ENCODE data around the gene BPIFA3. TPM values are rescaled to one million over a fixed set of nuclear protein-coding genes. Genes with fewer than 3 reads are reported as not detected.

BPIFA3 gene
- total and polyA plus RNA-seq, 8 donors = not detected

DNA sequence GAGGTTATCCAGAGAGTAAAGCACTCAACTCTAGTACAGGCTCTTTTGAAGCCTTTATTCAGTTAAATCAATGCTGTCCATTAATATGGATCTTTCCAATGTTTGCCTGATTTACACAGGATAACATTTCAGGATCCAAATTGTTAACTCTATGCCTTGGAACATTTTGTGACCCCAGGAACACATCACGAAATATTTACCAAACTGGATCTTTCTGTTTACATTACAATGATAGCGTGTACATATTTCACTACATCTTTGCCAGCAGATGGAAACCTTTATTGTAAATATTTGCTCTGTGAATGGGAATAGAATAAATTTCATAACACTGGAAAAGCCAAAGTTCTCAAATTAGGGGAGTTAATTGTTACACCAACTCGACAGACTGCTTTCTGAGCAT lies 25.7 kb upstream of the BPIFA3 start:
- TF ChIP-seq POLR2A (IDR thresholded peaks at IDR 0.05) (no peak), POLR2AphosphoS5 (IDR thresholded peaks at IDR 0.05) (peak in 2 of 3 donors; percentile 36 to 45)
- WGBS, 5 donors = 6 to 27% (median 14%) methylated on average over 3 of the region's 3 CpGs
- Histone ChIP-seq H3K4me3 (no peak overlapping the region), H3K9me3 (no peaks in the 10 kb centered on the region), H3K27ac (peak overlapping the region in 1 of 5 donors; percentile 63), H3K4me1 (peaks cover 5 to 24% (median 20%) of the 10 kb centered on the region in 4 donors), H3K36me3 (no peaks in the 10 kb centered on the region), H3K27me3 (no peaks in the 10 kb centered on the region)
- peak in 1 of 2 donors; percentile 28 for DNase-seq
- intact Hi-C loops (cut with DNase I; ENCODE audit: low total_unique reads) = no loop called here

DNA sequence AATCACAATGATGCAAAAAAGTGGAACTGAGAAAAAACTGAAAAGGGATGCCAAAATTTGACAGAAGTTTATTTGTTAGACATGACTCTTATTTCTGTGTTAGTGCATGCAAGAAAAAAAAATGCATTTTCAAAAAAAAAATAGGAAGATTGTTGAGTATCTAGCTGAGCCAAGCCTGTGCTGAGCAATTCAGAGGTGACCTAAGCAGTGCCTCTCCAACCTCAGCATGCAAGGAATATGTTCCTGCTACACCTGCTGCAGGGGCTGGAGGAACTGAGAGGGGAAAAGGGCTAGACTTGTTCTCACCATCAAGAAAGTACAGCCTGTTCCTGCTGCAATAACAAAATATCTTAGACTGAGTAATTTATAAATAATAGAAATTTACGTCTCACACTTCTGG lies 25.2 kb upstream of the BPIFA3 start:
- no peak overlapping the region for H3K4me3 ChIP-seq
- H3K4me1 ChIP-seq = peaks cover 5 to 24% (median 20%) of the 10 kb centered on the region in 4 donors
- TF ChIP-seq POLR2AphosphoS5 (IDR thresholded peaks at IDR 0.05) (no peak), EP300 (IDR thresholded peaks at IDR 0.05) (no peak), POLR2A (IDR thresholded peaks at IDR 0.05) (no peak)
- TF ChIP-seq, protein P1, sequence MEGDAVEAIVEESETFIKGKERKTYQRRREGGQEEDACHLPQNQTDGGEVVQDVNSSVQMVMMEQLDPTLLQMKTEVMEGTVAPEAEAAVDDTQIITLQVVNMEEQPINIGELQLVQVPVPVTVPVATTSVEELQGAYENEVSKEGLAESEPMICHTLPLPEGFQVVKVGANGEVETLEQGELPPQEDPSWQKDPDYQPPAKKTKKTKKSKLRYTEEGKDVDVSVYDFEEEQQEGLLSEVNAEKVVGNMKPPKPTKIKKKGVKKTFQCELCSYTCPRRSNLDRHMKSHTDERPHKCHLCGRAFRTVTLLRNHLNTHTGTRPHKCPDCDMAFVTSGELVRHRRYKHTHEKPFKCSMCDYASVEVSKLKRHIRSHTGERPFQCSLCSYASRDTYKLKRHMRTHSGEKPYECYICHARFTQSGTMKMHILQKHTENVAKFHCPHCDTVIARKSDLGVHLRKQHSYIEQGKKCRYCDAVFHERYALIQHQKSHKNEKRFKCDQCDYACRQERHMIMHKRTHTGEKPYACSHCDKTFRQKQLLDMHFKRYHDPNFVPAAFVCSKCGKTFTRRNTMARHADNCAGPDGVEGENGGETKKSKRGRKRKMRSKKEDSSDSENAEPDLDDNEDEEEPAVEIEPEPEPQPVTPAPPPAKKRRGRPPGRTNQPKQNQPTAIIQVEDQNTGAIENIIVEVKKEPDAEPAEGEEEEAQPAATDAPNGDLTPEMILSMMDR (IDR thresholded peaks at IDR 0.05) = no peak
- WGBS, 5 donors = 41 to 68% (median 54%) methylated on average over 1 of the region's 1 CpG
- peak overlapping the region in 1 of 5 donors; percentile 63 for H3K27ac ChIP-seq
- no peak for DNase-seq
- intact Hi-C loops (cut with DNase I; ENCODE audit: low total_unique reads) = no loop called here
- peaks cover 0 to under 1% (median 0%) of the 10 kb centered on the region in 3 donors for H3K27me3 ChIP-seq
- H3K36me3 ChIP-seq = no peaks in the 10 kb centered on the region
- H3K9me3 ChIP-seq = no peaks in the 10 kb centered on the region

DNA sequence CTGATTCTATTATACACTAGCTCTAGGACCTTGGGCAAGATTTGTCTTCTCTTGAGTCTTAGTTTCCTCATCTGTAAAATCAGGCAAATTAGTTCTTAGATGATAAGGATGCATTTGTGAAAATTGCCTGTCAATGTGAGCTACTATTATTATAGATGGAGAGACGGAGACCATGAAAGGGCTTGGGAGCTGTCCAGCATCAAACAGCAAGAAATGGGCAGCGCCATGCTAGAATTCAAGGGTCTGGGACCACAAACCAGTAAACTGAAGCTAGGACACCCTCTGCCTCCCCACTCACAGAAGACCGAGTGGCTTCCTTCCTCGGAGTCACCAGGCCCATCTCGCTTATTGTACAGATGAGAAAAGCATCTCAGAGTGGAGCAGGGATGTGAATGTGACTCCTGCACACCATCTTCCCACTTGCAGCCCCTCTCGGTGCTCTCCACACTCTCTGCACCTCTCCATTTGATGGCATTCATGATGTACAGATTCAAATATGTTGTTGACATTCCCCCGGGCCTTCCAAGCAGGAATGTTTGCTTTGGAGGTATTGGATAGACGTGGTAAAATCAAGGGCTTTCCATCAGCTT lies 24.1 kb upstream of the BPIFA3 start:
- TF ChIP-seq POLR2A (IDR thresholded peaks at IDR 0.05) (no peak), POLR2AphosphoS5 (IDR thresholded peaks at IDR 0.05) (no peak)
- Histone ChIP-seq H3K27me3 (peaks cover 0 to 11% (median 0%) of the 10 kb centered on the region in 3 donors), H3K9me3 (no peaks in the 10 kb centered on the region), H3K27ac (no peak overlapping the region), H3K4me1 (peaks cover 5 to 24% (median 20%) of the 10 kb centered on the region in 4 donors), H3K4me3 (no peak overlapping the region), H3K36me3 (no peaks in the 10 kb centered on the region)
- 63 to 71% (median 65%) methylated on average over 8 of the region's 8 CpGs for WGBS, 5 donors
- intact Hi-C loops (cut with DNase I; ENCODE audit: low total_unique reads) = no loop called here
- peak in 1 of 2 donors; percentile 22 for DNase-seq

DNA sequence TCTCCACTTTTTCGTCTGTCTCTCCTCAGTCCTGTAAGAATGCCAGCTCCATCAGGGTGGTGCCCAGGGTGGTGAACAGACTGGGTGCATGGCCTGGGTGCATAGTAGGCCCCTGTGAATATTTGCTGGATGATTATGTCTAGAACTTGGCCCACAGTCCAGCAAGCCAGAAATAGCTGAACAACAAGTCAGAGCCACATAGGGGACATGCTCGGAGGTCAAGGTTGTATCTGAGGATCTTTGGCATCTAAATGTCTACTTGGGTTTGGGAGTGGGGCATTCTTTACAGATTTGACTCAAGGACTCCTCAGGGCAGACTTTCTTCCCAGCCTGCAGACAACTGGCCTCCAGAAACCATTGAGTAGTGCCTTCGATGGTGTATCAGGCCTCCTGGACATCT lies 18.1 kb upstream of the BPIFA3 start:
- Histone ChIP-seq H3K4me1 (no peaks in the 10 kb centered on the region), H3K9me3 (no peaks in the 10 kb centered on the region), H3K4me3 (no peak overlapping the region), H3K27me3 (peaks cover 0 to 25% (median 0%) of the 10 kb centered on the region in 3 donors), H3K27ac (no peak overlapping the region), H3K36me3 (no peaks in the 10 kb centered on the region)
- no peak for DNase-seq
- 74 to 94% (median 86%) methylated on average over 3 of the region's 3 CpGs for WGBS, 5 donors
- TF ChIP-seq, protein P1 (IDR thresholded peaks at IDR 0.05) = no peak
- TF ChIP-seq POLR2A (IDR thresholded peaks at IDR 0.05) (no peak), EP300 (IDR thresholded peaks at IDR 0.05) (no peak), POLR2AphosphoS5 (IDR thresholded peaks at IDR 0.05) (no peak)
- intact Hi-C loops (cut with DNase I; ENCODE audit: low total_unique reads) = no loop called here

DNA sequence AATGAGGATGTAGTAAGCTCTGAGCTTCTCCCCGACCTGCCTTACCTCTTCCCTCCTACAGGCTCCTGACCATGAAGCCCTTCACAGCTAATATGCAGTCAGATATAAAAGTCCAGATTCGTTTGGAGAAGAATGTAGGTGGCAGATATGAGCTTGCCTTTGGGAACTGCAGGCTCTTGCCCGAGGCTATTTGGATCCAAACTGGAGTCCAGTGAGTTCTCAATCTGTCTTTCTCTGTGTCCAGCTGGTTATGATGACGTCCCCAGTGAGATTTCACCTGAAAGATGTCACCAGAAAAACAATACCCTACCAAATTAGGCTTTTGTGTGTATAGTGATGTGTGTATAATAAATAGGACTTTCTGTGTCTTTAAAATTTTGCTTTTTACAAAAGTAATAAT lies 14.7 kb upstream of the BPIFA3 start:
- Histone ChIP-seq H3K36me3 (no peaks in the 10 kb centered on the region), H3K4me1 (no peaks in the 10 kb centered on the region), H3K27ac (no peak overlapping the region), H3K9me3 (no peaks in the 10 kb centered on the region), H3K27me3 (peaks cover 0 to 20% (median 0%) of the 10 kb centered on the region in 3 donors), H3K4me3 (no peak overlapping the region)
- no peak for TF ChIP-seq POLR2AphosphoS5 (IDR thresholded peaks at IDR 0.05)
- TF ChIP-seq, protein P1 (IDR thresholded peaks at IDR 0.05) = no peak
- TF ChIP-seq EP300 (IDR thresholded peaks at IDR 0.05) = no peak
- no peak for TF ChIP-seq POLR2A (IDR thresholded peaks at IDR 0.05)
- 51 to 57% (median 55%) methylated on average over 4 of the region's 4 CpGs for WGBS, 5 donors
- DNase-seq = no peak
- intact Hi-C loops (cut with DNase I; ENCODE audit: low total_unique reads) = no loop called here

Measured in stomach (tissue), 9 donors.